Nucleus accumbens (tissue), 56 donors: ENCODE data around the gene ZBTB7B.

Experiments used
- DNase-seq, 56 donors: peaks; one replicate each; lab custom pipeline; 2025; lab: John Stamatoyannopoulos, UW

The ZBTB7B gene

GRCh38 chr1:155002464-155003226 lies at the start of gene ZBTB7B:
Gene ZBTB7B, plus strand, starts transcription at chr1:155002802. Its CDS starts 11,859 bp downstream, at chr1:155014661.
- DNase-seq: peak in 25 of 56 donors; percentile 22 to 87 (median 63)

DNA sequence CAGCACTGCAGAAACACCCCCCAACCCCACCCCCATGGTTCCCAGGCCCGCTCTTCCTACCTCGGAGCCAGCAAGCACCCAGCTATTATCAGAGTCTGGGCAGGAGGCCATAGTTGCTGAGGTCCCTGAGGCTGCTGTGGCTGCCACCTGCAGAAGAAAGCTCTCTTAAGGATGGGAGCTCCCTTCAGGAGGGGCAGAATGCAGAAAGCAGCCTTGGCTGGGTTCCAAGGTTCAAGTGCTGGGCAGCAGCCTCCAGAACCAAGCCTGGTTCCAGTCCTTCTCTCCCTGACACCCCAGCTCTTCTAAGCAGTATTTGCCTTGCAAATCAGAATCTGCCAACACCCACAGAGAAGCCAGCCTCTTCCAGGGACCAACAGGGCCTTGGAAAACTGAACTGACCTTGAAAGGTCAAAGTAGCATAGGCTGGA lies 49.0 kb upstream of the ZBTB7B start:
- peak in 15 of 56 donors; percentile 8 to 47 (median 19) for DNase-seq

DNA sequence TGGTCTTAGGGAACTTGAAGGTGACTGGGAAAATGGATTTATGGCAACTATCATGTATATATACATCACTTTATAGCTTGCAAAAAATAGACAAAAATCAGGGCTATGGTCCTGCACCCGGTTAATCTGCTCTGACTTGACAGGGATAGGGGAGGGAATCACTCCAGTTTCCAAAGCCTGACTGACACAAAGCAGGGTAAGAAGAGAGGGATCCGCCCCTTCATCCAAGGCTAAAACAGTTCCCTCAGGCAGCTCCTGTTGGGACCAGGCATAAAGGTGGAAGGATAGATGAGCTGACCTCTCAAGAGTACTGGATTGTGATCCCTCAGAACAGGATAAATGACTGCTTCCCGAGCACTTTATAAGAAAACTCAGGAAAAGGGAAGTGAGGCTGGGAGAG lies 48.1 kb upstream of the ZBTB7B start:
- no peak for DNase-seq

GRCh38 chr1:154955039-154955717 lies 47.4 kb upstream of the ZBTB7B start:
- DNase-seq: peak in 41 of 56 donors; percentile 13 to 87 (median 55)

DNA sequence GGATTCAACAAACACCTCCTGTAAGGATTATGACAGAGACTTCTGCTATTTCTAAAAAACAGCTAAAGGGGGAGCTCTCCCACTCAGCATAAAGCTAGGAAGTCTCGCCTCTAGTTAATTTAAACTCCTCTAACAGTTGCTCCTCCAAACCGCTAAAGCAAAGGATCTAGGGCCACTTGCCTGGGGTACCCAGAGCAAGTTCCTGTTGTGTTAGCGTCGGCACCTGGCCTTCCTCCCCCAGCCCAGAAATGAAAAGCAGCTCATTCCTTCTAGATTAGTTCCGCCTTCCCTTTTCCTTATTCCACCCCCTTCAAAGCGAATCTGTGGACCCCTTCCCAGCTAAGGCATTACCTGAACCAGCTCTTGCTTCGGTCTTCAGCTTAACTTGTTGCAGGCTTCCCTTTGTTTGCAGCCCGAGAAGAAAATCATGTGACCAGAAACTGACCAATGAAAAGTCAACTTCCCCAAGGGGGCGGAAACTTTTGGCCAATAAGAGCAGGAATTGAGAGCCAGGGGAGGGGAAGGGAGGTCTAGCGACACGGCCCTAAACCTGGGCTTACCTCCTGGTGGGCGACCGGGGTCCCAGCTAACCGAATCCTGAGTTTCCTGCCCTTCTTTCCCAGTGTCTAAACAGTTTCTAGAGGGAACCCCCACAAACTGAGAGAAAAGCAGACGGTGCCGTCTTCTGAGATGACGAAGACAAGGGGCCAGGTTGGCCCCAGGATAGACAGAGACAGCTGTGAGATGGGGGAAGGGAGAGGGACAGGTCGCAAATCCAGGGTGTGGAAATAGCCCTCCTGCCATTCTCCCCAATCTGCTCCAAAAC lies 46.7 kb upstream of the ZBTB7B start, which contains the start of gene PBXIP1:
Gene PBXIP1 (minus strand): TSS at position 382 of the 826 bp plus-strand sequence. CDS start 2,378 bp downstream, outside the sequence.
- peak in 51 of 56 donors; percentile 37 to 92 (median 73) for DNase-seq

GRCh38 chr1:154956544-154956941 lies 46.1 kb upstream of the ZBTB7B start:
- DNase-seq: peak in 27 of 56 donors; percentile 7 to 70 (median 34)

GRCh38 chr1:154957091-154957657 lies 45.4 kb upstream of the ZBTB7B start:
- peak in 6 of 56 donors; percentile 12 to 44 (median 22) for DNase-seq

- no peak for DNase-seq
Measured at GRCh38 chr1:154958036-154958435, 44.6 kb upstream of the ZBTB7B start.

DNA sequence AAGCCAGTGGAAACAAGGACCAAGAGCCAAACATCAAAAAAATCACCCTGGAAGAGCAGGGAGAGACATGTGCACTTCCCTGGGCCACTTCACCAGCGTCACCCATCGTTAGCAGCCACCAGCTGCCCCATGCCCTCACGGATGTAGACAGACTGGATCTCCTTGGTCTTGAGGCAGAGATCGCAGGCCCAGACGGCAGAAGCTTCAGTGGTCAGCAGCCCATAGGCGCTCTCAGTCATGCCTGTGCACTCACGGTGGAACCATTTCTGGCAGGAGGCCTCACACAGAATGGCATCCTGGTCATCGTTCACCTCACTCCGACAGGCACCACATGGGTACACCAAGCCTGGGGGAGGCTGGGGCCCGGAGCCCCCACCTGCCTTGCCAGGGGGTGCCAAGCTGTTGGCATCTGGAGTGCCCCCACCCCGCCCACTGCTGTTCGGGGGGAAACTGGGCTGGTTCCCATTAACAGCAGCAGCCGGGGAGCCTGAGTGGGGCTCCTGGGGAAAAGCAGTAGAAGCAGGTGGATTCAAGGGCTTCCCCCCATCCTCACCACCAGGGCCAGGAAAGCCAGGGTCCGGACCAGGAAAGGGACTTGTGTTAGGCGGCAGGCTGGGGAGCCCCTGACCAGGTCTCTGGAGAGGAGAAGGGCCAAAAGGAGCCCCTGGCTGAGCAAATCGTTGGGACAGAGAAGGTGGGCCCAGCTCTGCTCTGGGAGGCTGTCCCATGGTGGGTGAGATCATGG lies 43.7 kb upstream of the ZBTB7B start:
- DNase-seq: no peak

DNA sequence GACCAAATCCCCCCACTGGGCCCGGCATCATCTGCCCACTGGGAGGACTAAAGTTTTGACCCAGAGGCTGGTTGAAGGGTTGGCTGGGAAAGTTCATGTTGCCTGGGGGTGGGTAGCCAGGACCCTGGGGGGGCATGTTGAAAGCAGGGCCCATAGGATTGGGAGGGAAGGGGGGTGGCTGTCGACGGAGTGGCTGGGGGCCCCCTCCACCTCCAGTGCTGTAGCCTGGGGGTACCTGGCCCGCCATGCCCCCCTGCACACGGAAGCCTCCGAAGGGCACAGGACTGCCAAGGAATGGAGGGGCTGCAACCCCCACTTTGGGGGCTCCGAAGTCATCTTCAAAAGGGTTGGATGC lies 43.2 kb upstream of the ZBTB7B start:
- DNase-seq: no peak

GRCh38 chr1:154960446-154961136 lies 42.0 kb upstream of the ZBTB7B start:
- no peak for DNase-seq

DNA sequence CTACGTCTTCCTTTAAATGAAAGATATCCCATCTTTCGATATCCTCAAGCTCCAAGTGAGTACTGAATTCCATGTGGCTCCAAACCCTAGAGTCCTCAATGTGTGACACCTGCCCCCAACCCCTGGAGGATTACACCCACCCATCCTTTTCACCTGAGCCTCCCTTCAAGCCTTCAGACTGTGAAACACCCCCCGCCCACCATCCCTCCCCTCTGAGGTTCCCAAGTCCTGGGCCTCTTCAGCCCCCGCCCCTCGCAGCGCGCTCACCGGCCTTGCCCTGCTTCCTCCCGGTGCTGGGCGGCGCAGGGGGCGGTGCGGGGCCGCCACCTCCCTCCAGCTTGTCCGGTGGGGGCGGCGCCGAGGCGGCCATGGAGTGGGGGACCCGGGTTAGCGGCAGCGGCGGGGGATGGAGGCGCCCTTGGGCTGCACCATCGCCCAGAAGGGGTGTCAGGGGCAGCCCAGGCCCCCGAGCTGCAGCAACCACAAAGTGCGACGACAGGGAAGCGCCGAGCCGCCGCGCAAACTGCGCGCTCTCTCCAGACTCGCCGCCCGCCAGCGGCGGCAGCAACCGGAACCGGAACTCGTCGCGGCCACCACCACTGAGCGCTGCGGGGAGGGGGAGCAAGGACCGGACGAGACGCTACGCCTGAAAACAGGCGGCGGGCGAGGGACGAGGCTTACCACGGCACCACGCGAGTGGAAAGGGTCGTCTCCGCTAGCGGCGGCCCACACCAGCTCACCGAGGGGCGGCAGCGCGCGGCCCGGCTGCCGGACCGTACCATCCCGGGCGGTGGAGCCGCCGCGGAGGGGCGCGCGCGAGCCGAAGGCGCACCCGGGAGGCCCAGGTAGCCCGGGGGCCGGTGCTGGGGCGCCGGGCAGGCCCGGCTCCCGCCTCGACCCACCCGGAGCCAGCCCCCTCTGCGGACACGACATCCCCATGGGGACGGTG lies 41.1 kb upstream of the ZBTB7B start, which contains the start of gene PYGO2:
Gene PYGO2 (minus strand): TSS at position 576 of the 949 bp plus-strand sequence. CDS start 206 bp downstream, at position 370.
- peak in 53 of 56 donors; percentile 33 to 90 (median 72) for DNase-seq

GRCh38 chr1:154962156-154962749 lies 40.3 kb upstream of the ZBTB7B start:
- peak in 5 of 56 donors; percentile 24 to 56 (median 45) for DNase-seq

DNA sequence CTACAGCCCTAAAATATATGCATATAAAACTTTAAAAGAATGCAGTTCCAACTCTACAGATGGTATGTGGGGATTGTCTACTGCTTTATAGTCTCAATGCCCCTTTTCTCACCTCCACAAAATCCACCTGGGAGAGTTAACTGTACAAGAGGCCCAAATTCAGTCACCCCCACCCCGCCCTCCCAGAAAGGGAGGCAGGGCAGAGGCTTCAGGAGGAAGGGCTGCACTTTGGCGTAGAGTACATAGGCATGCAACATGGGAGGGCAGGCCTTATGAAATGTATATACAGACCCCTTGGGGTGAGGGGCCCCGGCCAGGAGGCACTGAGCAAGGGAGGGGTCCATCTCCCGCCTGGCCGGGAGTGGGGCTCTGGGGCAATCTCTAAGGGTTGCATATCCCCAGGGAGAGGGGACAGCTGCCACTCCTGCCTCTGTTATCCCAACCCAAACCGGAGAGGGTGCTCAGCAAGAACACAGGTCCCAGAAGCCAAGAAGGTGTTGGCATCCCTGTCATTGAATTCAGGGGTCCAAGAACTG lies 39.7 kb upstream of the ZBTB7B start:
- DNase-seq: no peak

DNA sequence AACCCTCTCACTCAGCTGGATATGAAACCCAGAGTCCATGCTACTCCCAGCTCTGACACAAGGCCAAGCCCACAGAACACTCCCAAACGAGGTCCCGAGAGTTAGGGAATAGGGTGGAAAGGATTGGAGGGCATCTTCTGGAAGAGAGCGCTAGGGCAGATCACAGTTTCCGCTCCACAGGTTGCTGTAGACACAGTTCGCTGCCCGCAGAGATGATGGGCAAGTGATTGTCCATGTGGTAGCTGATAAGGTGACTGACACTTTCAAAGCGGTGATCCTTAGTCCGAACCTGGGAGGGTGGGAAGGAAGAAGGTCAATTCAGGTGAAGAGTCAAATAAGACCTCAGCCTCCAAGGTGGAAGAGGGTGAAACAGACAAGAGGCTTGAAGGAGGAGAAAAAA lies 39.0 kb upstream of the ZBTB7B start:
- DNase-seq: no peak

DNA sequence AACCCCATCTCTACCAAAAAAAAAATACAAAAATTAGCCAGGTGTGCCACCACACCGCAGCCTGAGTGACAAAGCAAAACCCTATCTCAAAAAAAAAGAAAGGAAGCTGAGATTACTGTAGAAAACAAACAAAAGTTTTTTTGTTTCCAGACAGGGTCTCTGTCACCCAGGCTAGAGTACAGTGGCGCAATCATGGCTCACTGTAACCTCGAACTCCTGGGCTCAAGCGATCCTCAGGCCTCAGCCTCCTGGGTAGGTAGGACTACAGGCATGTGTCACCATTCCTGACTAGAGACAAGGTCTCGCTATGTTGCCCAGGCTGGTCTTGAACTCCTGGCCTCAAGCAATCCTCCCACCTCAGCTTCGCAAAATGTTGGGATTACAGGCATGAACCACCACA lies 38.2 kb upstream of the ZBTB7B start:
- DNase-seq: no peak

DNA sequence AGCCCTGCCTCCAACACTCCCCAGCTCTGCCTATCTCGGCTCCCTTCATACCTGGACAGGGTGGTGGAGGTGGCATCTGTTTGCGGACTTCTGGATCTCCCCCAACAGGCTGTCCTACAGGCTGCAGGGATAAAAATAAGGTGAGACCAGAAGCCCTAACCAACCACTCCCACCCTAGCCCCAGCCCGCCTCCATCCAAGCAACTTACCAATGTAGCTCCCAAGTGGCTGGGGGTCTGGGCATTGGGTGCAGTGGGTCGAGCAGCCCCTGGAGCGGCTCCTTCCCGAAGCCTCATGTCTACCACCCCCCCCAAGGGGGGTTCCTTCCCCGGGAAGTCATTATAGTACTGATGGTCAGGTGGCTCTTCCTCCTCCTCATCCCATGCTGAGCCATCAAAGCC lies 36.5 kb upstream of the ZBTB7B start:
- DNase-seq: no peak
